A549 (cell line): Measurements from ENCODE around the gene LCP1.

Source experiments
- BHLHE40 ChIP-seq: IDR thresholded peaks from 2 replicates; pipeline ENCODE4 v1.6.1; 2012; ENCODE audit warnings: low read depth, low read length, inconsistent platforms
- CBX2 ChIP-seq: fragments of 200-600 bp; sonication (generic); IDR thresholded peaks from 2 replicates; pipeline ENCODE4 v1.6.1; 2016; ENCODE audit warnings: low read depth, mild to moderate bottlenecking, borderline replicate concordance
- CHD4 ChIP-seq: fragments of 200-600 bp; sonication (generic); IDR thresholded peaks from 2 replicates; pipeline ENCODE4 v1.6.1; 2016; ENCODE audit warnings: antibody characterized with exemption, mild to moderate bottlenecking, borderline replicate concordance
- EP300 ChIP-seq, 2 experiments: fragments of >200 bp; sonication (Bioruptor Twin); formaldehyde crosslinking; IDR thresholded peaks; 2 replicates in 1 of 2; 3 replicates in 1 of 2; pipeline ENCODE4 v1.6.1; 2016 to 2017
- RAD21 ChIP-seq, 2 experiments: fragments of >200 bp in 1 of 2; sonication (Bioruptor Twin) in 1 of 2; formaldehyde crosslinking in 1 of 2; IDR thresholded peaks in 1 of 2; conservative IDR thresholded peaks in 1 of 2; 2 replicates in 1 of 2; 3 replicates in 1 of 2; pipeline ENCODE4 v1.6.1; 2012 to 2018; ENCODE audit warnings: inconsistent platforms in 1 of 2
- ZSCAN20 ChIP-seq: fragments of 250-450 bp; sonication (Bioruptor Pico); IDR thresholded peaks from 2 replicates; pipeline ENCODE4 v1.8.0; 2022; ENCODE audit warnings: mild to moderate bottlenecking, moderate library complexity
- TF ChIP-seq, protein P1 (sequence below): fragments of 200-600 bp; sonication (generic); IDR thresholded peaks from 2 replicates; pipeline ENCODE4 v1.6.1; 2016; ENCODE audit warnings: antibody characterized with exemption, mild to moderate bottlenecking, moderate library complexity
- TF ChIP-seq, protein P2 (sequence below): fragments of >200 bp; sonication (Bioruptor Twin); formaldehyde crosslinking; IDR thresholded peaks from 3 replicates; pipeline ENCODE4 v1.5.1; 2016
- TF ChIP-seq, protein P3 (sequence below): IDR thresholded peaks from 2 replicates; pipeline ENCODE4 v1.6.1; 2012
- TF ChIP-seq, protein P4 (sequence below): fragments of 250-450 bp; sonication (Bioruptor Pico); IDR thresholded peaks from 2 replicates; pipeline ENCODE4 v1.5.0; 2021; ENCODE audit warnings: mild to moderate bottlenecking, moderate library complexity, borderline replicate concordance
- TF ChIP-seq, protein P5 (sequence below): fragments of 250-450 bp; sonication (Bioruptor Pico); IDR thresholded peaks from 2 replicates; pipeline ENCODE4 v1.5.0; 2020; ENCODE audit warnings: low read depth, mild to moderate bottlenecking, moderate library complexity

DNA sequence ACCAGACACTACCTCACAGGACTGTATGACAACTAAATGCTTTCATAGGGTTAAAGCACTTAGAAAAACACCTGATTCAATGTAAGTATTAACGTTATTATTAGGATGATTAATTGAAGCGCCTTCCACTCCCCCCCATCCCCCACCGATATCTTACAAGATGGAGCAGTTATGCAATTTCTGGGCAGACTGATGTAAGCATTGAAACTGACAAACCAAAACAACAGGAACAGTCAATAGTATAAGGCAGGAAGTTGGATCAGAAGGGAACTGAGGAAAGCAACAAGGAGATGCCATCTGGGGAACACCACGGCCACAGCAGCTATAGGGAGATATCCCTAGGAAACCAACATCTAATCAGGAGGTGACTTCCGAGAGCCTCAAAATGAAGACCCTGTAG lies 3.8 kb downstream of the LCP1 start:
- TF ChIP-seq RAD21 (conservative IDR thresholded peaks at IDR 0.05 in 1 of 2, IDR thresholded peaks at IDR 0.05 in 1 of 2) (no peak), BHLHE40 (no peak), EP300 (IDR thresholded peaks at IDR 0.05) (no peak), ZSCAN20 (CRISPR knock-in tag) (no peak), CBX2 (no peak), CHD4 (no peak)
- TF ChIP-seq, protein P1, sequence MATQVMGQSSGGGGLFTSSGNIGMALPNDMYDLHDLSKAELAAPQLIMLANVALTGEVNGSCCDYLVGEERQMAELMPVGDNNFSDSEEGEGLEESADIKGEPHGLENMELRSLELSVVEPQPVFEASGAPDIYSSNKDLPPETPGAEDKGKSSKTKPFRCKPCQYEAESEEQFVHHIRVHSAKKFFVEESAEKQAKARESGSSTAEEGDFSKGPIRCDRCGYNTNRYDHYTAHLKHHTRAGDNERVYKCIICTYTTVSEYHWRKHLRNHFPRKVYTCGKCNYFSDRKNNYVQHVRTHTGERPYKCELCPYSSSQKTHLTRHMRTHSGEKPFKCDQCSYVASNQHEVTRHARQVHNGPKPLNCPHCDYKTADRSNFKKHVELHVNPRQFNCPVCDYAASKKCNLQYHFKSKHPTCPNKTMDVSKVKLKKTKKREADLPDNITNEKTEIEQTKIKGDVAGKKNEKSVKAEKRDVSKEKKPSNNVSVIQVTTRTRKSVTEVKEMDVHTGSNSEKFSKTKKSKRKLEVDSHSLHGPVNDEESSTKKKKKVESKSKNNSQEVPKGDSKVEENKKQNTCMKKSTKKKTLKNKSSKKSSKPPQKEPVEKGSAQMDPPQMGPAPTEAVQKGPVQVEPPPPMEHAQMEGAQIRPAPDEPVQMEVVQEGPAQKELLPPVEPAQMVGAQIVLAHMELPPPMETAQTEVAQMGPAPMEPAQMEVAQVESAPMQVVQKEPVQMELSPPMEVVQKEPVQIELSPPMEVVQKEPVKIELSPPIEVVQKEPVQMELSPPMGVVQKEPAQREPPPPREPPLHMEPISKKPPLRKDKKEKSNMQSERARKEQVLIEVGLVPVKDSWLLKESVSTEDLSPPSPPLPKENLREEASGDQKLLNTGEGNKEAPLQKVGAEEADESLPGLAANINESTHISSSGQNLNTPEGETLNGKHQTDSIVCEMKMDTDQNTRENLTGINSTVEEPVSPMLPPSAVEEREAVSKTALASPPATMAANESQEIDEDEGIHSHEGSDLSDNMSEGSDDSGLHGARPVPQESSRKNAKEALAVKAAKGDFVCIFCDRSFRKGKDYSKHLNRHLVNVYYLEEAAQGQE = no peak
- TF ChIP-seq, protein P2, sequence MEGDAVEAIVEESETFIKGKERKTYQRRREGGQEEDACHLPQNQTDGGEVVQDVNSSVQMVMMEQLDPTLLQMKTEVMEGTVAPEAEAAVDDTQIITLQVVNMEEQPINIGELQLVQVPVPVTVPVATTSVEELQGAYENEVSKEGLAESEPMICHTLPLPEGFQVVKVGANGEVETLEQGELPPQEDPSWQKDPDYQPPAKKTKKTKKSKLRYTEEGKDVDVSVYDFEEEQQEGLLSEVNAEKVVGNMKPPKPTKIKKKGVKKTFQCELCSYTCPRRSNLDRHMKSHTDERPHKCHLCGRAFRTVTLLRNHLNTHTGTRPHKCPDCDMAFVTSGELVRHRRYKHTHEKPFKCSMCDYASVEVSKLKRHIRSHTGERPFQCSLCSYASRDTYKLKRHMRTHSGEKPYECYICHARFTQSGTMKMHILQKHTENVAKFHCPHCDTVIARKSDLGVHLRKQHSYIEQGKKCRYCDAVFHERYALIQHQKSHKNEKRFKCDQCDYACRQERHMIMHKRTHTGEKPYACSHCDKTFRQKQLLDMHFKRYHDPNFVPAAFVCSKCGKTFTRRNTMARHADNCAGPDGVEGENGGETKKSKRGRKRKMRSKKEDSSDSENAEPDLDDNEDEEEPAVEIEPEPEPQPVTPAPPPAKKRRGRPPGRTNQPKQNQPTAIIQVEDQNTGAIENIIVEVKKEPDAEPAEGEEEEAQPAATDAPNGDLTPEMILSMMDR = no peak
- TF ChIP-seq, protein P3, sequence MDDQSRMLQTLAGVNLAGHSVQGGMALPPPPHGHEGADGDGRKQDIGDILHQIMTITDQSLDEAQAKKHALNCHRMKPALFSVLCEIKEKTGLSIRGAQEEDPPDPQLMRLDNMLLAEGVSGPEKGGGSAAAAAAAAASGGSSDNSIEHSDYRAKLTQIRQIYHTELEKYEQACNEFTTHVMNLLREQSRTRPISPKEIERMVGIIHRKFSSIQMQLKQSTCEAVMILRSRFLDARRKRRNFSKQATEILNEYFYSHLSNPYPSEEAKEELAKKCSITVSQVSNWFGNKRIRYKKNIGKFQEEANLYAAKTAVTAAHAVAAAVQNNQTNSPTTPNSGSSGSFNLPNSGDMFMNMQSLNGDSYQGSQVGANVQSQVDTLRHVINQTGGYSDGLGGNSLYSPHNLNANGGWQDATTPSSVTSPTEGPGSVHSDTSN = no peak
- TF ChIP-seq, protein P4, sequence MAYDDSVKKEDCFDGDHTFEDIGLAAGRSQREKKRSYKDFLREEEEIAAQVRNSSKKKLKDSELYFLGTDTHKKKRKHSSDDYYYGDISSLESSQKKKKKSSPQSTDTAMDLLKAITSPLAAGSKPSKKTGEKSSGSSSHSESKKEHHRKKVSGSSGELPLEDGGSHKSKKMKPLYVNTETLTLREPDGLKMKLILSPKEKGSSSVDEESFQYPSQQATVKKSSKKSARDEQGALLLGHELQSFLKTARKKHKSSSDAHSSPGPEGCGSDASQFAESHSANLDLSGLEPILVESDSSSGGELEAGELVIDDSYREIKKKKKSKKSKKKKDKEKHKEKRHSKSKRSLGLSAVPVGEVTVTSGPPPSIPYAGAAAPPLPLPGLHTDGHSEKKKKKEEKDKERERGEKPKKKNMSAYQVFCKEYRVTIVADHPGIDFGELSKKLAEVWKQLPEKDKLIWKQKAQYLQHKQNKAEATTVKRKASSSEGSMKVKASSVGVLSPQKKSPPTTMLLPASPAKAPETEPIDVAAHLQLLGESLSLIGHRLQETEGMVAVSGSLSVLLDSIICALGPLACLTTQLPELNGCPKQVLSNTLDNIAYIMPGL (CRISPR knock-in tag) = no peak
- TF ChIP-seq, protein P5, sequence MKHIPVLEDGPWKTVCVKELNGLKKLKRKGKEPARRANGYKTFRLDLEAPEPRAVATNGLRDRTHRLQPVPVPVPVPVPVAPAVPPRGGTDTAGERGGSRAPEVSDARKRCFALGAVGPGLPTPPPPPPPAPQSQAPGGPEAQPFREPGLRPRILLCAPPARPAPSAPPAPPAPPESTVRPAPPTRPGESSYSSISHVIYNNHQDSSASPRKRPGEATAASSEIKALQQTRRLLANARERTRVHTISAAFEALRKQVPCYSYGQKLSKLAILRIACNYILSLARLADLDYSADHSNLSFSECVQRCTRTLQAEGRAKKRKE (CRISPR knock-in tag) = no peak
